ENCODE data around the gene PPP1R14B. TPM values are rescaled to one million over a fixed set of nuclear protein-coding genes. Genes with fewer than 3 reads are reported as not detected.

The PPP1R14B gene
- total RNA-seq, 2 donors from 2014 or later: 236 to 276 TPM

DNA sequence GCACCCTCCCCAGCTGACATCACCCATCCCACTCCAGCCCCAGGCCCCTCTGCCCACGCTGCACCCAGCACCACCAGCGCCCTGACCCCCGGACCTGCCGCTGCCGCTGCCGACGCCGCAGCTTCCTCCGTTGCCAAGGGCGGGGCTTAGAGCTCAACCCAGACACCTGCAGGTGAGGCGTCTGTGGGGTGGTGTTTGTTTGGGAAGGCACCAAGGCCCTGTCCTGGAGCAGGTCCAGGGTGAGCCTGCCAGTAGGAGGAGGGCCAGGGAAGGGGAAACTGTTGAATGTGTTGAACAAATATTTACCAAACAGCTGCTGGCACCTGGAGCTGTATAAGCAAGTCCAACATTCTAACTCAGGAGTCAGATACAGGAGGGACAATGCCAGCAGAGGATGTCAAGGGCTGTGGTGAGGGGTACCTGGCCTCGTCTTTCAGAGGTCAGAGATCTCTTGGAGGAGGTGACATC is 9.2 kb downstream of the PPP1R14B start:
- Mint-ChIP-seq H3K4me3 (peak overlapping the region; percentile 22), H3K27me3 (no peaks in the 10 kb centered on the region), H3K36me3 (ENCODE audit: low read depth) (peaks cover 58% of the 10 kb centered on the region), H3K27ac (peak overlapping the region; percentile 87), H3K4me1 (peaks cover 18% of the 10 kb centered on the region), H3K9me3 (no peaks in the 10 kb centered on the region)
- ATAC-seq (replicated peaks): no peak

GRCh38 chr11:64235437-64236161 is 11.1 kb downstream of the PPP1R14B start:
- Mint-ChIP-seq H3K36me3 (ENCODE audit: low read depth) (peaks cover 40% of the 10 kb centered on the region), H3K27ac (peak overlapping the region; percentile 87), H3K27me3 (no peaks in the 10 kb centered on the region), H3K4me1 (peaks cover 23% of the 10 kb centered on the region), H3K9me3 (no peaks in the 10 kb centered on the region), H3K4me3 (peak overlapping the region; percentile 87)
- ATAC-seq (replicated peaks): no peak

GRCh38 chr11:64234647-64235379 is 11.9 kb downstream of the PPP1R14B start:
- Mint-ChIP-seq H3K4me3 (peak overlapping the region; percentile 87), H3K36me3 (ENCODE audit: low read depth) (peaks cover 36% of the 10 kb centered on the region), H3K27ac (peak overlapping the region; percentile 87), H3K9me3 (no peaks in the 10 kb centered on the region), H3K27me3 (no peaks in the 10 kb centered on the region), H3K4me1 (peaks cover 18% of the 10 kb centered on the region)
- peak; percentile 51 for ATAC-seq (replicated peaks)

- H3K27me3 Mint-ChIP-seq: no peaks in the 10 kb centered on the region
- peak; percentile 55 for ATAC-seq (replicated peaks)
- peaks cover 41% of the 10 kb centered on the region for H3K36me3 Mint-ChIP-seq (ENCODE audit: low read depth)
Observed at GRCh38 chr11:64233913-64234586, 12.7 kb downstream of the PPP1R14B start, which contains the start of gene VEGFB. Gene VEGFB, plus strand, starts transcription at chr11:64234584. Its CDS starts 250 bp downstream, at chr11:64234834.

GRCh38 chr11:64232967-64233315 is 13.8 kb downstream of the PPP1R14B start:
- no peak for ATAC-seq (replicated peaks)
- Mint-ChIP-seq H3K27me3 (no peaks in the 10 kb centered on the region), H3K4me1 (peaks cover 18% of the 10 kb centered on the region), H3K9me3 (no peaks in the 10 kb centered on the region), H3K27ac (no peak overlapping the region), H3K36me3 (ENCODE audit: low read depth) (peaks cover 46% of the 10 kb centered on the region), H3K4me3 (peak overlapping the region; percentile 91)

More at GRCh38 chr11:64233913-64234586, 12.7 kb downstream of the PPP1R14B start, which contains the start of gene VEGFB:
- peak within 1 kb of the TSS; percentile 91 for H3K4me3 Mint-ChIP-seq
- H3K4me1 Mint-ChIP-seq: peaks cover 18% of the 10 kb centered on the region
- no peaks in the 10 kb centered on the region for H3K9me3 Mint-ChIP-seq
- H3K27ac Mint-ChIP-seq: peak within 1 kb of the TSS; percentile 87

DNA sequence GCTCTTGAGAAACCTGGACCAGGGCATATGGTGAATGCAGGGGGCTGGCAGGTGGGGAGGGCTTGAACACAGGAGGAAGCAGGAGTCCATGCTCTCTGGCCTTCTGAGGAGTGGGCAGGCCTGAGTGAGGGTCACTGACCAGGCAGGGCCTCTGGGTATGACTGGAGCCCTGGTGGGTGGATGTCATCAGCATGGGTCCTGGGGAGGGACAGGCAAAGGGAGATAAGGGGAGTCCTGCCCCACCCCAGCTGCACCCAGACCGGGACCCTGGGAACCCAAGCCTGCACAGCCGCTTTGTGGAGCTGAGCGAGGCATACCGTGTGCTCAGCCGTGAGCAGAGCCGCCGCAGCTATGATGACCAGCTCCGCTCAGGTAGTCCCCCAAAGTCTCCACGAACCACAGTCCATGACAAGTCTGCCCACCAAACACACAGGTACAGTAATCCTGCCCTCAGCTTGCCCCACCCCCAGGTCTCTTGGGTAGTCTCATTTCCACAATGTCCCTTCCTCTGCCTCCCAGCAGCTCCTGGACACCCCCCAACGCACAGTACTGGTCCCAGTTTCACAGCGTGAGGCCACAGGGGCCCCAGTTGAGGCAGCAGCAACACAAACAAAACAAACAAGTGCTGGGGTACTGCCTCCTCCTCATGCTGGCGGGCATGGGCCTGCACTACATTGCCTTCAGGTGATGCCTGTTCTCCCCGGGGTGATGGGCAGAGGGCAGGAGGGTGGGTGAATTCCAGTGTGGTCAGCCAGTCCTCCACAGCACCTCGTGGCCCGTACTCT is 14.4 kb downstream of the PPP1R14B start:
- no peaks in the 10 kb centered on the region for H3K27me3 Mint-ChIP-seq
- peaks cover 46% of the 10 kb centered on the region for H3K36me3 Mint-ChIP-seq (ENCODE audit: low read depth)
- no peaks in the 10 kb centered on the region for H3K9me3 Mint-ChIP-seq
- H3K27ac Mint-ChIP-seq: peak overlapping the region; percentile 63
- H3K4me1 Mint-ChIP-seq: peaks cover 14% of the 10 kb centered on the region
- peak overlapping the region; percentile 91 for H3K4me3 Mint-ChIP-seq
- no peak for ATAC-seq (replicated peaks)

DNA sequence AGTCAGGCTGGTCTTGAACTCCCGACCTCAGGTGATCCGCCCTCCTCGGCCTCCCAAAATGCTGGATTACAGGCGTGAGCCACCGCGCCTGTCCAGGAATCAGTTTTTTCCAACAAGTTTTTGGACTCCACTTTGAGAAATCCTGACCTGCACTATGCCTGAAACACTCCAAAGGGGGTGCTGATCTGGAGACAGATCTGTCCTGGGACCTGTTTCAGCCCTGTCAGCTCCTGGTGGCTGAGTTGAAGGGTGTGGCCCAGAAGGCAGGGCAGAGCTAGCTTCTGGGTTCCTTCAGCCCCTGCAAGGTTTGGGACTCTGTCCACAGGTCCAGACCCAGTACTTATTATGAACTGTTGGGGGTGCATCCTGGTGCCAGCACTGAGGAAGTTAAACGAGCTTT is 15.2 kb downstream of the PPP1R14B start:
- Mint-ChIP-seq H3K4me3 (peak overlapping the region; percentile 91), H3K36me3 (ENCODE audit: low read depth) (peaks cover 44% of the 10 kb centered on the region), H3K27ac (peak overlapping the region; percentile 63), H3K9me3 (no peaks in the 10 kb centered on the region), H3K27me3 (no peaks in the 10 kb centered on the region), H3K4me1 (peaks cover 10% of the 10 kb centered on the region)
- no peak for ATAC-seq (replicated peaks)

DNA sequence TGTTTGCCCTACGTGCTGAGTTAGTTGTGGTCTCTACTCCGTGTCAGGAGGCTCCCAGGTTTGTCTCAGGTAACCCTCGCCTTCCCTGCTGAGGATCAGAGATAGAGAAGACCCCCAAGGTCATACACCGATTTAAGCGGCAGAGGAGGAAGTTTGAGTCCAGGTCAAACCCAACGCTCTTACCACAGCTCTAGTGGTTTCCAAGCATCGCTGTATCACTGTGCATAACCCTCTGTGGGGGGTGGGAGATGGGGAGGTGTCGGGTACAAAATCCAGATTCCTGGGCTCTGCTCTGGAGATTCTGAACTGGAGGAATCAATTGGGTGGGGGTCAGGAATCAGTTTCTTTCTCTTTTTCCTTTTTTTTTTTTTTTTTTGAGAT is 15.8 kb downstream of the PPP1R14B start:
- Mint-ChIP-seq H3K36me3 (ENCODE audit: low read depth) (peaks cover 47% of the 10 kb centered on the region), H3K4me3 (peak overlapping the region; percentile 91), H3K27me3 (no peaks in the 10 kb centered on the region), H3K27ac (no peak overlapping the region), H3K4me1 (peaks cover 10% of the 10 kb centered on the region), H3K9me3 (no peaks in the 10 kb centered on the region)
- ATAC-seq (replicated peaks): no peak

- H3K36me3 Mint-ChIP-seq (ENCODE audit: low read depth): peaks cover 43% of the 10 kb centered on the region
- peak; percentile 54 for ATAC-seq (replicated peaks)
- H3K9me3 Mint-ChIP-seq: no peaks in the 10 kb centered on the region
- peaks cover 8% of the 10 kb centered on the region for H3K4me1 Mint-ChIP-seq
- no peaks in the 10 kb centered on the region for H3K27me3 Mint-ChIP-seq
- peak within 1 kb of the TSS; percentile 91 for H3K4me3 Mint-ChIP-seq
- peak within 1 kb of the TSS; percentile 46 for H3K27ac Mint-ChIP-seq
Observed at GRCh38 chr11:64230171-64230984, 16.4 kb downstream of the PPP1R14B start, which contains the start of gene DNAJC4. Gene DNAJC4, plus strand, starts transcription at chr11:64230548. Its CDS starts 307 bp downstream, at chr11:64230855.

GRCh38 chr11:64229744-64230170 is 17.0 kb downstream of the PPP1R14B start:
- no peak for ATAC-seq (replicated peaks)
- Mint-ChIP-seq H3K36me3 (ENCODE audit: low read depth) (peaks cover 38% of the 10 kb centered on the region), H3K27me3 (no peaks in the 10 kb centered on the region), H3K4me1 (peaks cover 5% of the 10 kb centered on the region), H3K9me3 (no peaks in the 10 kb centered on the region), H3K27ac (peak overlapping the region; percentile 46), H3K4me3 (peak overlapping the region; percentile 91)

DNA sequence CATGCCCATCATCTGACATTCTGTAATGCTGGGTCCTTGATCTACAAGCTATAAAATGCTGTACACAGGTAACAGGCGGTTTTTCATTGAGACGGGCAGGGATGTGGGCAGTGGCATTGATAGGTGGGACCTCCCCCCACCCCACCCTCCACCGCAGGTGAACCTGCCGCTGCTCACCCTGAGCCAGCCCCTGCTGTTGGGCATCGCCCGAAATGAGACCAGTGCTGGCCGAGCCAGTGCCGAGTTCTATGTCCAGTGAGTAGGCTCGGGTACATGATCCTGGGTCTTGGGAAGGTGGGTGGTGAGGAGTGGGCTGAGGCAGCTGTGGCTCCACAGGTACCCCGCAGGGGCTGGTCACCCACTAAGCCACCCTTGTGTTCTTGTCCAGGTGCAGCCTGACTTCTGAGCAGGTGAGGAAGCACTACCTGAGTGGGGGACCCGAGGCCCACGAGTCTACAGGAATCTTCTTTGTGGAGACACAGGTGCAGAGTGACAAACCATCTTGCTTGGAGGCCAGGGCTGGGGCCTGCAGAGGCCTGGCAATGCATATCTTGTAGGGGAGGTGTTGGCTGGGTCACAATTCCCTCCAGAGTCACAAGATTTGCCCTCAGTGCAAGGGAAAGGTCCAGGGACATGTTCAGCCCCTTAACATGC is 17.5 kb downstream of the PPP1R14B start:
- Mint-ChIP-seq H3K4me3 (peak overlapping the region; percentile 91), H3K27me3 (no peaks in the 10 kb centered on the region), H3K4me1 (peaks cover 5% of the 10 kb centered on the region), H3K27ac (peak overlapping the region; percentile 46), H3K9me3 (no peaks in the 10 kb centered on the region), H3K36me3 (ENCODE audit: low read depth) (peaks cover 38% of the 10 kb centered on the region)
- no peak for ATAC-seq (replicated peaks)

- peaks cover 5% of the 10 kb centered on the region for H3K4me1 Mint-ChIP-seq
- H3K36me3 Mint-ChIP-seq (ENCODE audit: low read depth): peaks cover 49% of the 10 kb centered on the region
- peak overlapping the region; percentile 85 for H3K27ac Mint-ChIP-seq
- peak overlapping the region; percentile 91 for H3K4me3 Mint-ChIP-seq
- no peak for ATAC-seq (replicated peaks)
- H3K9me3 Mint-ChIP-seq: no peaks in the 10 kb centered on the region
- no peaks in the 10 kb centered on the region for H3K27me3 Mint-ChIP-seq
Observed at GRCh38 chr11:64227405-64227956, 19.3 kb downstream of the PPP1R14B start.

Measured in activated T-helper 17 cell treated with anti-CD3 and anti-CD28 coated beads, Interleukin-2, amount 50 U/mL, for 72 hours (primary cell).